Measurements from ENCODE around the gene DNASE1L2. TPM values are rescaled to one million over a fixed set of nuclear protein-coding genes. Genes with fewer than 3 reads are reported as not detected.

The DNASE1L2 gene
- total RNA-seq, 1 donor from 2014 or later = 2.0 TPM

- no peak for ATAC-seq
- Histone ChIP-seq H3K27ac (peak overlapping the region; percentile 67), H3K4me1 (peaks cover 28% of the 10 kb centered on the region), H3K4me3 (no peak overlapping the region), H3K9me3 (no peaks in the 10 kb centered on the region), H3K36me3 (peaks cover 37% of the 10 kb centered on the region), H3K27me3 (ENCODE audit: low read depth) (no peaks in the 10 kb centered on the region)
- DNase-seq = peak; percentile 45
- intact Hi-C loops (cut with DNase I) = no loop called here
- TF ChIP-seq CTCF (IDR thresholded peaks at IDR 0.05) = no peak
Observed at GRCh38 chr16:2211923-2212347, 24.3 kb upstream of the DNASE1L2 start.

GRCh38 chr16:2212362-2213324 is 23.6 kb upstream of the DNASE1L2 start:
- Histone ChIP-seq H3K4me3 (peak overlapping the region; percentile 83), H3K36me3 (peaks cover 30% of the 10 kb centered on the region), H3K27ac (peak overlapping the region; percentile 67), H3K4me1 (peaks cover 24% of the 10 kb centered on the region), H3K9me3 (no peaks in the 10 kb centered on the region), H3K27me3 (ENCODE audit: low read depth) (no peaks in the 10 kb centered on the region)
- DNase-seq (peak; percentile 81), ATAC-seq (peak; percentile 5 to 24)
- intact Hi-C loops (cut with DNase I) = no loop called here
- no peak for TF ChIP-seq CTCF (IDR thresholded peaks at IDR 0.05)

- peaks cover 16% of the 10 kb centered on the region for H3K36me3 ChIP-seq
- no peak for DNase-seq
- H3K27me3 ChIP-seq (ENCODE audit: low read depth) = no peaks in the 10 kb centered on the region
- TF ChIP-seq CTCF (IDR thresholded peaks at IDR 0.05) = no peak
- H3K27ac ChIP-seq = peak overlapping the region; percentile 91
- intact Hi-C loops (cut with DNase I) = no loop called here
- ATAC-seq = no peak
- H3K4me1 ChIP-seq = peaks cover 24% of the 10 kb centered on the region
- no peaks in the 10 kb centered on the region for H3K9me3 ChIP-seq
- peak overlapping the region; percentile 83 for H3K4me3 ChIP-seq
Observed at GRCh38 chr16:2213817-2214718, 22.2 kb upstream of the DNASE1L2 start.

GRCh38 chr16:2214719-2214968 is 21.6 kb upstream of the DNASE1L2 start, which contains the start of gene PGP:
TSS of gene PGP (minus strand) at chr16:2214840. CDS start at chr16:2214777, 63 bp downstream.
- Histone ChIP-seq H3K27ac (peak within 1 kb of the TSS; percentile 96), H3K36me3 (peaks cover 10% of the 10 kb centered on the region), H3K4me1 (peaks cover 24% of the 10 kb centered on the region), H3K9me3 (no peaks in the 10 kb centered on the region), H3K4me3 (peak within 1 kb of the TSS; percentile 83), H3K27me3 (ENCODE audit: low read depth) (no peaks in the 10 kb centered on the region)
- peak; percentile 94 to 96 for ATAC-seq
- intact Hi-C loops (cut with DNase I) = no loop called here
- no peak for DNase-seq
- no peak for TF ChIP-seq CTCF (IDR thresholded peaks at IDR 0.05)

GRCh38 chr16:2216330-2216729 is 19.9 kb upstream of the DNASE1L2 start:
- Histone ChIP-seq H3K36me3 (peaks cover 6% of the 10 kb centered on the region), H3K4me1 (peaks cover 24% of the 10 kb centered on the region), H3K9me3 (no peaks in the 10 kb centered on the region), H3K4me3 (no peak overlapping the region), H3K27me3 (ENCODE audit: low read depth) (no peaks in the 10 kb centered on the region), H3K27ac (no peak overlapping the region)
- DNase-seq (no peak), ATAC-seq (no peak)
- intact Hi-C loops (cut with DNase I) = no loop called here
- TF ChIP-seq CTCF (IDR thresholded peaks at IDR 0.05) = no peak

All from lower lobe of right lung (tissue), 2 donors.